Lung microvascular endothelial cell (primary cell): ENCODE data around the gene SMG6. TPM values are rescaled to one million over a fixed set of nuclear protein-coding genes. Genes with fewer than 3 reads are reported as not detected.
"Not testable (repeated sequence)": the region's sequence is repeated elsewhere in the genome, so short reads cannot be mapped to it uniquely, and the experiment has no call there.

Source experiments
- DNase-seq, 2 donors: peaks; one replicate each; pipeline versions ENCODE4 v3.0.0 to v3.0.0-alpha.2; 2010; ENCODE audit warnings: low read depth in 2 of 2
- total RNA-seq: library from RNA; depleted of rRNA; stranded (reverse); fragments of >200 nt; gene quantifications from 2 replicates; pipeline ENCODE4 v1.2.1, GENCODE V29; 2014

The SMG6 gene
- total RNA-seq, 1 donor from 2014 or later = 23.8 TPM

DNA sequence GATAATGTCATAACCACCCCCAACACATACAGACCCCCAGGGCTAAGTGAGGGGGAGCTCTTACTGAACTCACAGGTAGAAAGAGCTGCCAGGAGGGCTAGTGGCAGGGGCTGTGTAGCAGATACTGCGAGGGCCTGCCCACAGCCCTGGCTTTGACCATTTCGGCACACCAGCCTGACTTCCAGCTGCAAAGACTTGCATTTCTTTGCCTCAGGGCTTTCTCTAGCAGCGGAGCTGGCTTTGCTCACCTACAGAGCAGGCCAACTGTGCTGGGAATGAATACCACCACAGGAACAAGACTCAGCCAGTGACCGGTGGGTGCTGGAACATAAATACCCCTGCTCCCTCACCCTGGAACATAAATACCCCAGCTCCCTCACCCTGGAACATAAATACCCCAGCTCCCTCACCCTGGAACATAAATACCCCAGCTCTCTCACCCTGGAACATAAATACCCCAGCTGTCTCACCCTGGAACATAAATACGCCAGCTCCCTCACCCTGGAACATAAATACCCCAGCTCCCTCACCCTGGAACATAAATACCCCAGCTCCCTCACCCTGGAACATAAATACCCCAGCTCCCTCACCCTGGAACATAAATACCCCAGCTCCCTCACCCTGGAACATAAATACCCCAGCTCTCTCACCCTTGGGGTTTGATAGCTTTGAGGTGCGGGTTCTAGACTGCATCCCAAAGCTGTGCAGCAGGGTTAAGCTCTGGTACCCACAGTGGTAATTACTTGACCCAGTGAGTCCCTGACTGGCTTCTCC is 290.2 kb downstream of the SMG6 start:
- DNase-seq = not testable (repeated sequence)

- no peak for DNase-seq
These were observed 291.1 kb downstream of the SMG6 start for GRCh38 chr17:2012499-2012898.

GRCh38 chr17:2011411-2012371 is 291.9 kb downstream of the SMG6 start:
- DNase-seq = peak in 1 of 2 donors; percentile 71

Other genes with a start within 250 kb of the SMG6 start
- gene HIC1, start 248.7 kb downstream of the SMG6 start, total RNA-seq = 32.0 and 50.4 TPM in 2 replicates
- gene SRR, start 165 bp upstream of the SMG6 start, total RNA-seq = 7.9 and 9.4 TPM in 2 replicates
- gene TSR1, start 32.7 kb upstream of the SMG6 start, total RNA-seq = 27.7 and 34.1 TPM in 2 replicates
- gene SGSM2, start 33.7 kb upstream of the SMG6 start, total RNA-seq = 22.0 and 37.5 TPM in 2 replicates
- 1.7 and 2.8 TPM in 2 replicates for gene MNT, start 97.3 kb upstream of the SMG6 start, total RNA-seq
- gene METTL16, start 208.1 kb upstream of the SMG6 start, total RNA-seq = 7.3 and 7.8 TPM in 2 replicates